ENCODE results near the gene NECAB2.
"Not testable (repeated sequence)": the region's sequence is repeated elsewhere in the genome, so short reads cannot be mapped to it uniquely, and the experiment has no call there.

DNA sequence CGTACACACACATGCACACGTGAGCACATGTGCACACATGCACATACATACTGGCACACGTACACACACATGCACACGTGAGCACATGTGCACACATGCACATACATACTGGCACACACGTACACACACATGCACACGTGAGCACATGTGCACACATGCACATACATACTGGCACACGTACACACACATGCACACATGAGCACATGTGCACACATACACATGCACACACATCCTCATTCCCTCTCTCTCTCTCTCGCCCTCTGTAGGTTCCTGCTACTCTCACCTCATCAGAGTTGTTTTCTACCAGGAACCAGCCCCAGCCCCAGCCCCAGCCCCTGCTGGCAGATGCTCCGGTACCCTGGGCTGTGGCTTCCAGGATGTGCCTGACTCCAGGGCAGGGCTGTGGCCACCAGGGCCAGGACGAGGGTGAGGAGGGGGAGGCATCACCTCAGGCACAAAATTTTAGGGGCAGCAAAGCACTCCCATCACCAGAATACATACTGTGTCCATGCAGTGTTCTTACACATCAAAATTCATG lies 17.1 kb upstream of the NECAB2 start:
- TF ChIP-seq, protein P1, sequence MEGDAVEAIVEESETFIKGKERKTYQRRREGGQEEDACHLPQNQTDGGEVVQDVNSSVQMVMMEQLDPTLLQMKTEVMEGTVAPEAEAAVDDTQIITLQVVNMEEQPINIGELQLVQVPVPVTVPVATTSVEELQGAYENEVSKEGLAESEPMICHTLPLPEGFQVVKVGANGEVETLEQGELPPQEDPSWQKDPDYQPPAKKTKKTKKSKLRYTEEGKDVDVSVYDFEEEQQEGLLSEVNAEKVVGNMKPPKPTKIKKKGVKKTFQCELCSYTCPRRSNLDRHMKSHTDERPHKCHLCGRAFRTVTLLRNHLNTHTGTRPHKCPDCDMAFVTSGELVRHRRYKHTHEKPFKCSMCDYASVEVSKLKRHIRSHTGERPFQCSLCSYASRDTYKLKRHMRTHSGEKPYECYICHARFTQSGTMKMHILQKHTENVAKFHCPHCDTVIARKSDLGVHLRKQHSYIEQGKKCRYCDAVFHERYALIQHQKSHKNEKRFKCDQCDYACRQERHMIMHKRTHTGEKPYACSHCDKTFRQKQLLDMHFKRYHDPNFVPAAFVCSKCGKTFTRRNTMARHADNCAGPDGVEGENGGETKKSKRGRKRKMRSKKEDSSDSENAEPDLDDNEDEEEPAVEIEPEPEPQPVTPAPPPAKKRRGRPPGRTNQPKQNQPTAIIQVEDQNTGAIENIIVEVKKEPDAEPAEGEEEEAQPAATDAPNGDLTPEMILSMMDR (IDR thresholded peaks at IDR 0.05), result not testable (repeated sequence)
- not testable (repeated sequence) for TF ChIP-seq POLR2AphosphoS5, POLR2A (IDR thresholded peaks at IDR 0.05)

Measured in stomach (tissue), 4 donors.